Common myeloid progenitor, CD34-positive (primary cell): ENCODE data around the gene OPN1SW.
A peak's percentile ranks its signal among the peaks of the same experiment; 100 is the strongest.

ENCODE experiments used
- CTCF ChIA-PET: fragments of 350-600 bp; sonication (Branson Sonifier 250); formaldehyde crosslinking; loops from one replicate; lab custom pipeline; 2021; ENCODE audit warnings: antibody characterized with exemption; lab: Charles Lee
- POLR2A ChIA-PET: fragments of 350-600 bp; sonication (Branson Sonifier 250); formaldehyde crosslinking; loops from one replicate; lab custom pipeline; 2021; ENCODE audit warnings: antibody characterized with exemption; lab: Charles Lee
- DNase-seq, 3 donors: peaks; one replicate each; pipeline versions ENCODE4 v3.0.0 to v3.0.0-alpha.2; 2013
- H3K27ac ChIP-seq, 2 experiments: 1 replicate in 1 of 2; 2 replicates in 1 of 2; pipeline ENCODE4 v1.7.0; 2013; ENCODE audit warnings: inconsistent platforms in 2 of 2, low read length in 2 of 2, mild to moderate bottlenecking in 2 of 2, low read depth in 1 of 2, moderate library complexity in 1 of 2; ENCODE audit not compliant: severe bottlenecking in 2 of 2, insufficient read depth in 1 of 2, poor library complexity in 1 of 2
- H3K27me3 ChIP-seq, 5 experiments: replicated peaks in 2 of 5; 1 replicate in 3 of 5; 2 replicates in 2 of 5; pipeline versions ENCODE4 v1.6.1 to v1.7.0; 2013; ENCODE audit warnings: low read length in 4 of 5, mild to moderate bottlenecking in 2 of 5, moderate library complexity in 2 of 5, inconsistent platforms in 1 of 5; ENCODE audit not compliant: insufficient read depth in 5 of 5, control insufficient read depth in 4 of 5
- H3K36me3 ChIP-seq, 4 experiments: 1 replicate in 2 of 4; 2 replicates in 2 of 4; pipeline versions ENCODE4 v1.6.1 to v1.7.0; 2013; ENCODE audit warnings: low read length in 3 of 4, control low read depth in 1 of 4, mild to moderate bottlenecking in 1 of 4; ENCODE audit not compliant: control insufficient read depth in 4 of 4, insufficient read depth in 4 of 4
- H3K4me1 ChIP-seq, 4 experiments: 1 replicate in 3 of 4; 2 replicates in 1 of 4; pipeline versions ENCODE4 v1.6.1 to v1.7.1; 2013; ENCODE audit warnings: low read length in 3 of 4, mild to moderate bottlenecking in 3 of 4, control low read depth in 1 of 4, inconsistent platforms in 1 of 4, moderate library complexity in 1 of 4; ENCODE audit not compliant: control insufficient read depth in 4 of 4, insufficient read depth in 4 of 4; ENCODE audit errors: control extremely low read depth in 1 of 4
- H3K4me3 ChIP-seq, 7 experiments: 1 replicate in 4 of 7; 2 replicates in 3 of 7; pipeline versions ENCODE4 v1.5.1 to v1.7.0; 2013; ENCODE audit warnings: mild to moderate bottlenecking in 7 of 7, low read length in 6 of 7, moderate library complexity in 6 of 7, inconsistent platforms in 2 of 7, low read depth in 2 of 7, control low read depth in 1 of 7; ENCODE audit not compliant: insufficient read depth in 4 of 7, control insufficient read depth in 1 of 7; ENCODE audit errors: extremely low read depth in 1 of 7
- H3K9me3 ChIP-seq, 5 experiments: 1 replicate in 4 of 5; 2 replicates in 1 of 5; pipeline versions ENCODE4 v1.6.1 to v1.7.1; 2013; ENCODE audit warnings: low read length in 4 of 5, mild to moderate bottlenecking in 2 of 5, inconsistent platforms in 1 of 5, low read depth in 1 of 5, moderate library complexity in 1 of 5; ENCODE audit not compliant: control insufficient read depth in 4 of 5, insufficient read depth in 2 of 5; ENCODE audit errors: control extremely low read depth in 1 of 5
- WGBS: methylation state at CpG from one replicate; pipeline ENCODE4 v1.1.5; 2013; ENCODE audit not compliant: insufficient coverage; 5-methylcytosine and 5-hydroxymethylcytosine counted together

Gene OPN1SW

DNA sequence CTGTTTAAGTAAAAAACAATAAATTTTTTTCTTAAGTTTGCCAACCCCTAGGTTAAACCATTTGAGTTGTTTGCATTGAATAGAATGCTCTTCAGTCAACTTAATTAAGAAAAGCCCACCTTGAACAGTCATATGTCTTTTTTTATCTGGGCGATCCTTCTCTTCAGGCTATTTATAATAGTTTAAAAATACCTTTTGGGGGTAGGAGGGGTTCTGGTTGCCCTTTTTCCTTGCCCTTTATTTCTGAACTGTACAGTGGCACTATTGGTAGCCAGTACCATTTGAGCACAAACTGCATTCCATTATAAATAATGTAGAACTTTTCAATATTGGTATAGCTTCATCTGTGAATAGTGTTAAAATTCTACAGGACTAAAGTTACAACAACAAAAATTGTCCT, 23.3 kb downstream of the OPN1SW start:
- WGBS: no CpG with 5 or more reads among the region's 1 CpG
- ChIA-PET POLR2A (no interaction called here), CTCF (interaction anchor here (0.6 to 1.4 kb wide), 3 partner anchors 9 to 546 kb away, joined by 3 to 5 read pairs (median 4); no protein-coding TSS in a partner anchor)
- Histone ChIP-seq H3K27ac (no peak overlapping the region), H3K9me3 (no peaks in the 10 kb centered on the region), H3K4me1 (no peaks in the 10 kb centered on the region), H3K4me3 (no peak overlapping the region), H3K36me3 (peaks cover 13 to 64% (median 32%) of the 10 kb centered on the region in 4 experiments), H3K27me3 (no peaks in the 10 kb centered on the region)
- DNase-seq: no peak

DNA sequence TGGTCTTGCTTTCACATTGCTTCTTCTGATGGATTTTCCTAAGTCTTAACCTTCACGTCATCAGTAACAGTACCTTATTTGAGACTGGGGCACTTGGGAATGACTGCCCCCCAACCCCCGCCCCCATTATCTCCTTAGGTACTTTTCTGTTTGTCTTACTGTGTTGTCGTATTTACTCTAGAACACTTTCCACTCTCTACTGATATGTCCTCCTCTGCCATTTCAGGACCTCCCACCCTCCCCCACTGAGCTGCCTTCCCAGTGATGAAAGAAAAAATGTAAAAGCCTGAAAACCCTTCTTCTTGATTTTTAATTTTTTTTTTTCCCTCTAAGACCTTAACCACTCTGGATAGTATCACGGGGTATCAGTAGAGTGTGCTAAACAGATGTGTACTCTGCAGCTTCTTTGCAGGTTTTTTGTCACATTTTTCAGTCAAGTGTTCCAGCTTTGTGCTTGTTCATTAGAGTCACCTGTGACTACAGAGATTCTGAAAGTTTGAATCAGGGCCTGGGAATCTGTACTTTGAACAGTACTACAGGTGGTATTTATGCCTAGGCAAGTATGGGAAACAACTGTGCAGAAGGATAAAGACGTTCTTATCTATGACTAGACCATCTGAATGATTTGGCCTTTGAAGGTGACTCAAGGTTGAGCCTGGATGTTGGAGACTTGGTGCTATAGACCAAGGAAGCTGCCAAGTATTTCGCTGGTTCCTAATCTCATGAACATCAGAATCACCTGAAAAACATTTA, 28.1 kb downstream of the OPN1SW start:
- POLR2A ChIA-PET: no interaction called here

GRCh38 chr7:128745706-128746105, 29.9 kb downstream of the OPN1SW start:
- peaks cover 0 to 5% (median 1%) of the 10 kb centered on the region in 4 experiments for H3K4me1 ChIP-seq
- CTCF ChIA-PET: no interaction called here
- DNase-seq: no peak
- H3K27me3 ChIP-seq: no peaks in the 10 kb centered on the region
- H3K4me3 ChIP-seq: no peak overlapping the region
- no peaks in the 10 kb centered on the region for H3K9me3 ChIP-seq
- WGBS: no CpG with 5 or more reads among the region's 1 CpG
- POLR2A ChIA-PET: no interaction called here
- H3K36me3 ChIP-seq: peaks cover 2 to 24% (median 16%) of the 10 kb centered on the region in 4 experiments
- H3K27ac ChIP-seq: no peak overlapping the region

More for the DNA sequence above, 28.1 kb downstream of the OPN1SW start:
- no peak overlapping the region for H3K4me3 ChIP-seq
- H3K36me3 ChIP-seq: peaks cover 2 to 31% (median 16%) of the 10 kb centered on the region in 4 experiments
- no peaks in the 10 kb centered on the region for H3K9me3 ChIP-seq
- 97% methylated on average over 6 of the region's 6 CpGs for WGBS
- H3K27ac ChIP-seq: no peak overlapping the region
- no peaks in the 10 kb centered on the region for H3K4me1 ChIP-seq
- no peak for DNase-seq
- H3K27me3 ChIP-seq: no peaks in the 10 kb centered on the region
- CTCF ChIA-PET: interaction anchor here (1.3 kb wide), 1 partner anchor 9 kb away, joined by 3 read pairs; the partner anchor contains the start of gene CALU

DNA sequence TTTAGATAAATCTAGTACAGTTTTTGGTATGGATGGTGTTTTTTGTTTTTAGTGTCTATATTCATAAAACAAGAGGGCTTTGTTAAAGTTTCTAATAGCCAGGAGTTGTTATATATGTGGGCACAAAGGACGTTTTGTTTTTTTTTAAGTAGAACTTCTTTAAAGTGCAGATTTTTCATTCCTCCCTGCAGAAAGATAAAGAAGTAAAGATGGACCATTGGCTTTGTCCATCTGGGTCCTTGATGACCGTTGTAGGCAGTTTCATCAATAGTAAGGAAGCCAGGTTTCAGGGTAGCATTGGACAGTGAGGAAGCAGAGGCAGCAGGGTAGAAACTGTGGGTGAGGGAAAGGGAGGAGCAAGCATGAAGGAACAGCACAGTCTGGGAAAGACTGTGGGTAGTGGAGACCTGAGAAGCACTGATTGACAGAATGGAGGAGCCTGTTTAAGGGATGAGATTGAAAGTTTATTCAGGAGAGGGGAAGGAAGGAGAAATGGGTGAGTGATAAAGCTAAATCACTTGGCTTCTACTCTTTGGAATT, 31.2 kb downstream of the OPN1SW start:
- H3K27me3 ChIP-seq: no peaks in the 10 kb centered on the region
- H3K36me3 ChIP-seq: peaks cover 0 to 15% (median 9%) of the 10 kb centered on the region in 4 experiments
- WGBS: 100% methylated on average over 1 of the region's 2 CpGs
- ChIA-PET POLR2A (no interaction called here), CTCF (no interaction called here)
- no peaks in the 10 kb centered on the region for H3K9me3 ChIP-seq
- DNase-seq: no peak
- no peak overlapping the region for H3K4me3 ChIP-seq
- H3K27ac ChIP-seq: no peak overlapping the region
- peaks cover 7 to 15% (median 13%) of the 10 kb centered on the region in 4 experiments for H3K4me1 ChIP-seq

GRCh38 chr7:128743112-128743772, 32.4 kb downstream of the OPN1SW start:
- H3K4me1 ChIP-seq: peaks cover 7 to 20% (median 15%) of the 10 kb centered on the region in 4 experiments
- 100% methylated on average over 1 of the region's 7 CpGs for WGBS
- H3K27ac ChIP-seq: peak overlapping the region in 1 of 2 experiments; percentile 14
- H3K36me3 ChIP-seq: peaks cover 0 to 3% (median 0%) of the 10 kb centered on the region in 4 experiments
- peak in 1 of 3 donors; percentile 23 for DNase-seq
- ChIA-PET POLR2A (no interaction called here), CTCF (interaction anchor here (1.0 to 1.8 kb wide), 2 partner anchors 10 to 12 kb away, joined by 5 read pairs; no protein-coding TSS in a partner anchor)
- no peaks in the 10 kb centered on the region for H3K9me3 ChIP-seq
- H3K4me3 ChIP-seq: no peak overlapping the region
- H3K27me3 ChIP-seq: no peaks in the 10 kb centered on the region

GRCh38 chr7:128742206-128742605, 33.4 kb downstream of the OPN1SW start:
- CTCF ChIA-PET: interaction anchor here (1.0 to 1.8 kb wide), 3 partner anchors 11 to 142 kb away, joined by 4 to 5 read pairs (median 5); no protein-coding TSS in a partner anchor
- DNase-seq: no peak
- Histone ChIP-seq H3K4me1 (peaks cover 7 to 20% (median 15%) of the 10 kb centered on the region in 4 experiments), H3K27ac (no peak overlapping the region), H3K9me3 (no peaks in the 10 kb centered on the region), H3K36me3 (no peaks in the 10 kb centered on the region), H3K4me3 (no peak overlapping the region), H3K27me3 (no peaks in the 10 kb centered on the region)
- 89% methylated on average over 1 of the region's 4 CpGs for WGBS
- POLR2A ChIA-PET: no interaction called here
